Activated naive CD4-positive, alpha-beta T cell (primary cell): ENCODE measurements around the gene SLC25A27.

ENCODE experiments used
- DNase-seq, 4 experiments: peaks; one replicate each; lab custom pipeline; 2025; lab: John Stamatoyannopoulos, UW

Gene SLC25A27

DNA sequence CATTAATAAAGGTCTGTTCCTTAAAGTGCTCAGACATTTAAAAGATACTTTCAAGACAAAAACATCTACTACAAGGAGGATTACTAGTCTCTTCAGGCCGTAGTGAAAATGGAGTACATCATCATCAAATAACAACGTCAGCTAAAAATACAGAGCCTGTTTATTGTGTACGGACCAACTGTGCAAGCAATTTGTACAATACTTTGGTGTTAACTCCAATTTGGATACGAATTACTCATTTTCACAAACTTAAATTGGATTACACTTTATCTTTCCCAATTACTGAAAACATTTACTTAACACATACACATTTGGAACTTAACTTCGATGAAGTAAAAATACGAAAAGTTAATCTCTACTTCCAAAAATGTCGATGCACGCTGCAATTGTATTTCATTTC, 959 bp upstream of the SLC25A27 start:
- no peak for DNase-seq

DNA sequence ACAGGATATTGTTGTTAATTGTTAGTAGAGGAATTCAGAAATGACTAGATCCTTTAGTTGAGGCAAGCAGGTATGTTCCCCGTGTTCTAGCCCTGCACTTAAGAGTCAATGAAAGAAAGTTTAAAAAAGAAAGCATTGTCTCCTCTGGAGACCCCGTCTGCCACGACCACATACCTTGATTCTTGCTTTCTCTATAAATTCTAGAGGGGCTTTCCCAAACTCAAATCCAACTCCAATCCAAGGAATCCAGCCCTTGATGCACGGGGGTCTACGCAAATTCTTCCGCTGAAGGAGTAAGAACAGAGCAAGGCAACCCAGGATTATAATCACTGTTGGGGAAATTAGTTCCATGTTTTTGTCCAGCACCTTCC, 558 bp upstream of the SLC25A27 start:
- DNase-seq: no peak

GRCh38 chr6:46653439-46654195, 842 bp downstream of the SLC25A27 start:
- DNase-seq: no peak

DNA sequence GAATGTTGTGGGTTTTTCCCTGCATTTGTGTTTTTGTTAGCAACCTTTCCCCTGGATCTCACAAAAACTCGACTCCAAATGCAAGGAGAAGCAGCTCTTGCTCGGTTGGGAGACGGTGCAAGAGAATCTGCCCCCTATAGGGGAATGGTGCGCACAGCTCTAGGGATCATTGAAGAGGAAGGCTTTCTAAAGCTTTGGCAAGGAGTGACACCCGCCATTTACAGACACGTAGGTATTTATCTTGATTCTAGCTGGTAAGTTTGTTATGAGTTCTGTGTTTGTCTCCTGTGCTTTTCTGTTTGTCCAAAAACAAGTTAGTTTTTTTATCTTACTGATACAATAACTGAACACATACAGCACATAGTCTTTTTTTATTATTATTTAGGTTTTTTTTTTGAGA, 3.0 kb downstream of the SLC25A27 start:
- no peak for DNase-seq

DNA sequence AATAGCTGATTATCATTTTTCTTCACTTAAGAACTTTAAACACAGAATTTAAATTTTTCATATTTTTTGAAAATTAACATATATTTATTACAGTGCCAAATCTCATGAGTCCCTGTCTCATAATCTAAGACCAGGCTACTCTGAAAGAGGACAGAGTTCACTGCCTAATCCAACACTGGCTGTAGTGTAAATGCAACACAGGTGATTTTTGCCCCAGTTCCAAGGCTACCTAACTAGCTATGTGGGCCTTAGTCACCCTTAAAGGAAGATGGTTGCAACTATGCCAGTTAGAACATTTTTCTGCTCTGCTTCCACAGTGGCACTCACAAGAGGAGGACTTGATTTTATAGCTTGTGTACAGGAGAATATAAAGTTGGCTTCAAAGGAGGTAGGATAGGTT, 4.9 kb downstream of the SLC25A27 start:
- DNase-seq: no peak

- no peak for DNase-seq
These were observed 8.7 kb downstream of the SLC25A27 start for GRCh38 chr6:46661483-46661882.

GRCh38 chr6:46667377-46667776, 14.6 kb downstream of the SLC25A27 start:
- no peak for DNase-seq

- no peak for DNase-seq
These were observed 21.6 kb downstream of the SLC25A27 start for GRCh38 chr6:46674410-46674809.

DNA sequence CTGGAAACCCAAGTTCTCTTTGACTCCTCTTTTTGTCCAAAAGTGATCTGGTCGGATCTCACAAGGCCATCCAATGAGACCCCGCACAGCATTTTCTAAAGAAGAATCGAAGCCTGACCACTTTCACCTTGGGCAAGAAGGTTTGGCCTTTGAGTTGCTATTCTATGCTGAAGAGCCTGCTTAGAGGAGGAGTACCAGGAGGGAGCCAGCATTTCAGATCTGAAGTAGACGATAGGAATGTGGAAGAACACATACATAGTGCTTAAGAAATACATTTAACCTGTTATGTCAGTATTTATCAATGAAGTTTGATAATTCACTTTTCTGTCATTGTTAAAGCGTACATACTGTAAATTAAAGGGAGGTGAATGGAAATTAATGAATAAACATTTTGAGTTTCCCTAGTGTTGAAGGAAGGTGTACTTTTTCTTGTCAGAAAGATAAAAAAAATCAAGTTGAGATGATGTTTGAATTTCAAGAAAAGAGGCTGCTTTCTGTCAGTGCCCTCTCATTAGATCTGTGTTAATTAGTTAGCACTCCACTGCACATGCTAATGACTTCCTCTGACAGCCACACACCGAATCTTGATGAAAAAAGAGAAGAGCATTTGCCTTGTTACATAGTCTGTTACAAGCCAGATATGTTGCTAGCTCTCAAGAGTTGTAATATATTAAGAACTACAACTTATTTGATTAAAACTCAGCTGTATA, 24.0 kb downstream of the SLC25A27 start:
- DNase-seq: no peak

GRCh38 chr6:46677314-46677654, 24.5 kb downstream of the SLC25A27 start:
- DNase-seq: no peak

DNA sequence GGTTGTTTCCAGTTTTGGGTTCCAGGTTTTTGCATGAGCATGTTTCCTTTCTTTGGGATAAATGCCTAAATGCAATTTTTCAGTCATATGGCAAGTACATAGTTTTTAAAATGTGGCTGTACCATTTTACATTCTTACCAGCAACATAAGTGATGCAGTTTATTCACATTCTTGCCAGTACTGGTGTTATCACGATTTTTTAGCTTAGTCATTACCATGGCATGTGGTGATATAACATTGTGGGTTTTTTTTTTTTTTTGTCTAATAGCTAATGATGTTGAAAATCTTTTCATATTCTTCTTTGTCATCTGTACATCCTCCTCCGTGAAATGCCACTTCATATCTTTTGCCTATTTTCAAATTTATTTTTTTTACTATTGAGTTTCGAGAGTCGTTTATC, 32.0 kb downstream of the SLC25A27 start:
- no peak for DNase-seq

- no peak for DNase-seq
These were observed 34.9 kb downstream of the SLC25A27 start, which contains the start of gene TDRD6 for GRCh38 chr6:46687619-46688097. TDRD6 (plus strand) TSS chr6:46687885; CDS start chr6:46688129, 244 bp downstream.

GRCh38 chr6:46688117-46688965, 35.6 kb downstream of the SLC25A27 start:
- no peak for DNase-seq

DNA sequence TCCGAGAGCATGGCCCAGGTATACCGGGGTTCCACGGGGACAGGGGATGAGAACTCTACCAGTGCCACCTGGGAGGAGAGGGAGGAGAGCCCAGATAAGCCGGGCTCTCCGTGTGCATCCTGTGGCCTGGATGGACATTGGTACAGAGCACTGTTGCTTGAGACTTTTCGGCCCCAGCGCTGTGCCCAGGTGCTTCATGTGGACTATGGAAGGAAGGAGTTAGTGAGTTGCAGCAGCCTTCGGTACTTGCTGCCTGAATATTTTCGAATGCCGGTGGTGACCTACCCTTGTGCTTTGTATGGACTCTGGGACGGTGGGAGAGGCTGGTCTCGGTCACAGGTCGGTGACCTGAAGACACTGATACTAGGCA, 36.2 kb downstream of the SLC25A27 start:
- no peak for DNase-seq

- DNase-seq: no peak
These were observed 36.9 kb downstream of the SLC25A27 start for GRCh38 chr6:46689657-46690056.

GRCh38 chr6:46690141-46690755, 37.5 kb downstream of the SLC25A27 start:
- no peak for DNase-seq

DNA sequence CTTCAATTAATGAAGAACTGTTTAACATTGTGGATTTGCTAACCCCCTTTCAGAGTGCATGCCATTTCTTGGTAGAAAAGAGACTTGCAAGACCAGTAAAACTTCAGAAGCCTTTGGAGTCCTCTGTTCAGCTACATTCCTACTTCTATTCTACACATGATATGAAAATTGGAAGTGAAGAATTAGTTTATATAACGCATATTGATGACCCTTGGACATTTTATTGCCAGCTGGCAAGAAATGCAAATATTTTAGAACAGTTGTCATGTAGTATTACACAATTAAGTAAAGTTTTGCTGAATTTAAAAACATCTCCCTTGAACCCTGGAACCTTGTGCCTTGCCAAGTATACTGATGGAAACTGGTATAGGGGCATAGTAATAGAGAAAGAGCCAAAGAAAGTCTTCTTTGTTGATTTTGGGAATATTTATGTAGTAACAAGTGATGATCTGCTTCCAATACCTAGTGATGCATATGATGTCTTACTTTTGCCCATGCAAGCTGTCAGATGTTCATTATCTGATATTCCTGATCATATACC, 38.2 kb downstream of the SLC25A27 start:
- DNase-seq: no peak

DNA sequence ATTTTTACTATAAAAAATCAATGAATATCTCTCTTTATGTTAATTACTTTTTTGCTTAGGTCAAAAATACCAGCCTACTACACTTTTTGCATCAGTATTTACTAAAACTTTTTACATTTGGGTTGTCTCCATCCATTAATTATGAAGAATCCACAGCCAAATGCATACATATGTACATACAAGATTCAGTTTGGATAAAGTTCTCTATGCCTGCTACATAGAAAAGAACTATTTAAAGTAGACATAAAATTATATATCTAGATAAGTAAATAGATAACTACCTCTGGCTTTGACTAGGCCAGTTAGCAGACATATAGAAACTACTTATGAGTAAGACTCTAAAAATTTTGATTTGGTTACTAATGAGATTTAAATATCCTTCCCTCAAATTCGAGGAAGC, 47.2 kb downstream of the SLC25A27 start:
- no peak for DNase-seq

DNA sequence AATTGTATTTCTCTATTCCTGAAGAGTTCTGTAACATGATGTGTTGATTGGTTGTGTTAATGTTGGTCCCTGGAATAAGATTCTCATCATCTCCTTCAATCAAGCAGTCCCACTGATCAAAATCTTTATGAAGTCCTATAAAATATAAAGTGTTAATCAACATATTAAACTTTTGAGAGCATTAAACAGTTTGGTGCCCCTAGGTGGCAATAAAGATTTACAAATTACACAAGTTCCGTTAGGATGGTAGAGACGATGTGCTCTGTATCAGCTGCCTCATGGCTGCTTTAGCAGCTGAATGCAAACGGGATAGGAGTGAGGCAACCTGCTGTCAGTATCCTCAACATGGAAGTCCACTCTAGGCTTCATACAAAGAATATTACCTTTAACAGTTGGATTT, 51.8 kb downstream of the SLC25A27 start:
- no peak for DNase-seq

- no peak for DNase-seq
These were observed 53.7 kb downstream of the SLC25A27 start for GRCh38 chr6:46706464-46706863.

DNA sequence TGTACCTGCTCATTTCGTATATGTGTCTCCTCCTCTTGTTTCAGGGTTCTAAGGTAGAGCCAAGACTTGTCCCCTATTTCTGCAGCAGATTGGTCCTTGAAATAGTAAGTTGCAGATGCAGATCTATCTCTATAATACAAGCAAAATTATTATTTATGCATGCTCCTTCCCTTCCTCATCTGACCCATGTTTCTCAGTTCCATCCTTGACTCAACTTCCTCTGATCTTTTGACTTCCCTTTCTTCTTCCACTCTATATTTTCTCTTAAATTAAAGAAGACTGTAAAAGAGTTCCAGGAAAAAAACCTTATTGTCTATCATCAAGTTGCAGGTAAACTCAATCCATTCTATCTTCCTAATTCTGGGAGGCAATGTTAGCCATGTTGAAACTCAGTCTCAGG, 58.7 kb downstream of the SLC25A27 start:
- no peak for DNase-seq

DNA sequence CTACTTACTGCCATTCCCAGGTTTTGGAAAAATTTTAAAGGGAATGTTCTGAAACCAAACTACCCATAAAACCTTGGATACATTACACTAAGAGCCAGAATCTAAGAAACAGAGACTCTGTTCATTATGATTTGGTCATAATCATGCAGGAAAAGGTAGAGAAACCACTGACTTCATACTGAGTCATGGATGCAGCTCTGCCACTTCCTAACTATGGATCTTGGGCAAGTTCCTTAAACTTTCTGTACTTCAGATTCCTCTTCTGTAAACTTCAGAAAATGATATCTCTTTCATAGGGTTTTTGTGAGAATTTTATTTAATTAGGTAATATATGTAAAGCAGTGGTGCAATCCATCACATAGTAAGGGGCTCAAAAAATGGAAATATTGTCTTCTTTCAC, 62.4 kb downstream of the SLC25A27 start:
- no peak for DNase-seq
